GM10248 (cell line): ENCODE data around the gene PTOV1.

ENCODE experiments used
- CTCF ChIA-PET: fragments of 300-600 bp; sonication (Branson Sonifier 250); formaldehyde crosslinking; extraction: SDS; loops from one replicate; lab custom pipeline; 2021; ENCODE audit warnings: antibody characterized with exemption; lab: Yijun Ruan, JAX
- POLR2A ChIA-PET: fragments of 350-650 bp; sonication (Branson Sonifier 250); formaldehyde crosslinking; extraction: SDS; loops from one replicate; lab custom pipeline; 2020; ENCODE audit warnings: antibody characterized with exemption; lab: Yijun Ruan, JAX
- DNase-seq: peaks from one replicate; pipeline ENCODE4 v3.0.0; 2012; ENCODE audit errors: extremely low spot score
- TF ChIP-seq, protein P1 (sequence below): IDR thresholded peaks from 2 replicates; pipeline ENCODE4 v1.5.1; 2012; ENCODE audit warnings: mild to moderate bottlenecking, low read depth; ENCODE audit errors: extremely low read depth, missing control alignments, control extremely low read depth

The PTOV1 gene

DNA sequence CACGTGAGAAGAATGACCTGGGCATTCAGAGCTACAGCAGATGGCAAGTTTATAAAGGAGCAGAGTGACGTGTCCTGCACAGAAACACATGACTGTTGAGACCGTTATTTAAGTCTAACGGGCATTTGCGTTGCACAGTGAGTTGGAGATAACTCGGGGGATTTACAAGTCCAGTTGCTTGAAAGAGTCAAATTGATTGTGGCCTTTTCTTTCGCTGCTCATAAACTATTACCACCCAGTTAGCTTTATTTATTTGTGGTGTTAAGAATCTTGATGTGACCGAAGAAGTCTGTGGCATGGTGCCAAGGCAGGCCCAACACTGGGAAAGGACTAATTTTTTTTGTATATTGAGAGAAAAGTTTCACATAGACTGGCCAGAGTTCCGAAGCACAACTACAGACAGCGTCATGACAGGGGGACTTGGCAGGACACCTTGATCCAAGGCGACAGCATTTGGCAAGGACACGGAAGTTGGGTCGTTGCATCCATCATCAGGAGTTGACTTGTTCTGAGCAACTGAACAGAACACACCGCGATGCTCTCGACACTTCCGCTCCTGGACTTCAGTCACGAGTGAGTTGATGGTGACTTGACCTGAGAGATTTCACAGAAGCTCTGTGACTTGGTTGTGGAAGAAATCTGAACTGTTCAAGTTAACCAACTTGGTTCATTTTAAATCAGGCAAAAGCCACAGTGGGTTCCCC is 11.9 kb upstream of the PTOV1 start:
- DNase-seq = no peak
- ChIA-PET CTCF (interaction anchor here (1.9 kb wide), 1 partner anchor 11 kb away, joined by 4 read pairs; no protein-coding TSS in a partner anchor), POLR2A (no interaction called here)

GRCh38 chr19:49839713-49840112 is 11.2 kb upstream of the PTOV1 start:
- POLR2A ChIA-PET = no interaction called here
- CTCF ChIA-PET = interaction anchor here (1.9 kb wide), 1 partner anchor 11 kb away, joined by 4 read pairs; no protein-coding TSS in a partner anchor
- no peak for DNase-seq
- TF ChIP-seq, protein P1, sequence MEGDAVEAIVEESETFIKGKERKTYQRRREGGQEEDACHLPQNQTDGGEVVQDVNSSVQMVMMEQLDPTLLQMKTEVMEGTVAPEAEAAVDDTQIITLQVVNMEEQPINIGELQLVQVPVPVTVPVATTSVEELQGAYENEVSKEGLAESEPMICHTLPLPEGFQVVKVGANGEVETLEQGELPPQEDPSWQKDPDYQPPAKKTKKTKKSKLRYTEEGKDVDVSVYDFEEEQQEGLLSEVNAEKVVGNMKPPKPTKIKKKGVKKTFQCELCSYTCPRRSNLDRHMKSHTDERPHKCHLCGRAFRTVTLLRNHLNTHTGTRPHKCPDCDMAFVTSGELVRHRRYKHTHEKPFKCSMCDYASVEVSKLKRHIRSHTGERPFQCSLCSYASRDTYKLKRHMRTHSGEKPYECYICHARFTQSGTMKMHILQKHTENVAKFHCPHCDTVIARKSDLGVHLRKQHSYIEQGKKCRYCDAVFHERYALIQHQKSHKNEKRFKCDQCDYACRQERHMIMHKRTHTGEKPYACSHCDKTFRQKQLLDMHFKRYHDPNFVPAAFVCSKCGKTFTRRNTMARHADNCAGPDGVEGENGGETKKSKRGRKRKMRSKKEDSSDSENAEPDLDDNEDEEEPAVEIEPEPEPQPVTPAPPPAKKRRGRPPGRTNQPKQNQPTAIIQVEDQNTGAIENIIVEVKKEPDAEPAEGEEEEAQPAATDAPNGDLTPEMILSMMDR = no peak

More for the DNA sequence above, 11.9 kb upstream of the PTOV1 start:
- TF ChIP-seq, protein P1 = no peak

- POLR2A ChIA-PET = no interaction called here
- CTCF ChIA-PET = no interaction called here
- TF ChIP-seq, protein P1 = no peak
- no peak for DNase-seq
Observed at GRCh38 chr19:49840321-49840720, 10.6 kb upstream of the PTOV1 start.

DNA sequence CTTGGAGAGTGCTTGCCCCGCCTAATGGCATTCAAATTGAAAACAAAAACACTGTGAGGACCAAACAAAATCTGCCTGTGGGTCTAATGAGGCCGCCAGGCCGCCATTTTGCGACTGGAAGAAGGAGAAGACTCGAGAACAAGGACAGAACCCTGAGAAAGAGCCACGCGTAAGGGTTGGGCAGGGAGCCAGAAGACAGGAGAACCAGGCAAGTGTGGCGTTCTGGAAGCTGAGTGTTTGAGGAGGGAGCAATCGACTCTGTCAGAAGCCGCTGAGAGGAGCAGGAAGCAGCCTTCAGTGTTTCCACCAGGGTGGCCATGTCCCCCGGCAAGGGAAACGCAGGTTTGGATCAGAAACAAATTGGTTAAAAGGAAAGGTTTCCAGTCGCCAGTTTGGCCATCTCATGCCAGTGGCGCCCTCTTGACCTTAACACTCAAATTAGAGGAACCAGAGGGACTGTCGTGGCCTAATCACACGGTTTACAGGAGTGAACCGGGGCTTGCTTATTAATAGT is 10.2 kb upstream of the PTOV1 start:
- no peak for DNase-seq
- ChIA-PET POLR2A (no interaction called here), CTCF (no interaction called here)
- TF ChIP-seq, protein P1 = no peak

GRCh38 chr19:49843265-49843664 is 7.7 kb upstream of the PTOV1 start:
- peak; percentile 52 for DNase-seq
- TF ChIP-seq, protein P1 = no peak
- POLR2A ChIA-PET = no interaction called here
- CTCF ChIA-PET = no interaction called here

GRCh38 chr19:49844138-49845095 is 6.5 kb upstream of the PTOV1 start:
- DNase-seq = no peak
- ChIA-PET CTCF (interaction anchor here (0.8 kb wide), 1 partner anchor 21 kb away, joined by 3 read pairs; no protein-coding TSS in a partner anchor), POLR2A (interaction anchor here (0.6 to 0.7 kb wide), 2 partner anchors 148 to 1002 kb away, joined by 4 to 7 read pairs; no protein-coding TSS in a partner anchor)
- TF ChIP-seq, protein P1 = no peak
